ENCODE measurements around the gene HINT3.

DNA sequence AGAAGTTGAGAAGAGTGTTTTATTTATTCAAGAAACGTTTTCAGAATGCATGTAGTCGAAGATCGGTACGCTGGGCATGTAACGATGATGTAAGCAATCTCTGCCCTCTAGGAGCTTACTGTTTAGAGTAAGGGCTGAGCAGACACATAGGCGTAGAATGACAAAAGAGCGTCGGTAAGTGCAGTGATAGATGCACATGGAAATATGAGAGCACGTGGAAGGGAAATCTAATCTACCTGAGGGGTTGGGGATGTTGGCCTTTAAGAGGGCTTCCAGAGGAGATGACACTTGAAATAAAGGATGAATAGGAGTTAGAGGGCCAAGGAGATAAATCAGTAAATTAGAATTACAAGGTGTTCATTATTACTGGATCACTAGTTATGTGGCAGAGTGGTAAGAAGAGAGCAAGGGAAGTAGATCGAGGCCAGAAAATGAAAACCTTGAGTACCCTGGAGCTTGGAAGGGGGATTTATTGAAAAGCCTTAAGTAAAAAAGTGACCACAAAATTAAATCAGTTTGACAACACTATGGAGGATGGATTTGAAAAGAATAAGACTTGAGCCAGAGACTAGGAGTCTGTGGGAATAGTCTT lies 30.6 kb downstream of the HINT3 start:
- no peak for TF ChIP-seq CTCF (IDR thresholded peaks at IDR 0.05)
- no peak for TF ChIP-seq POLR2A (IDR thresholded peaks at IDR 0.05)

Measured in body of pancreas (tissue), 4 donors.